Measurements from ENCODE around the gene THAP4. TPM values are rescaled to one million over a fixed set of nuclear protein-coding genes. Genes with fewer than 3 reads are reported as not detected.

Gene THAP4
- total RNA-seq, 1 experiment from 2014 or later = 71.2 TPM

- ATAC-seq (no peak), DNase-seq (ENCODE audit: low read depth, low spot score) (no peak)
- POLR2A ChIA-PET = no interaction called here
- H3K4me3 ChIP-seq (replicated peaks in 1 of 2; ENCODE audit: low read depth in 1 of 2, low read length in 2 of 2) = no peak overlapping the region
- H2AFZ ChIP-seq (ENCODE audit: low read depth, low read length, poor library complexity, severe bottlenecking) = no peak overlapping the region
- peaks cover 34% of the 10 kb centered on the region for H3K79me2 ChIP-seq (ENCODE audit: insufficient read depth, low read length)
- no peaks in the 10 kb centered on the region for H4K20me1 ChIP-seq (ENCODE audit: insufficient read depth)
- no peak overlapping the region for H3K27ac ChIP-seq (ENCODE audit: low read depth, low read length)
- no peaks in the 10 kb centered on the region for H3K27me3 ChIP-seq (ENCODE audit: insufficient read depth, low read length)
- intact Hi-C loops (cut with micrococcal nuclease) = no loop called here
- no peak for TF ChIP-seq EGR1 (IDR thresholded peaks at IDR 0.05; ENCODE audit: low read depth)
- TF ChIP-seq SIN3A (IDR thresholded peaks at IDR 0.05; ENCODE audit: low read depth) = no peak
- no peak for TF ChIP-seq ELF1 (IDR thresholded peaks at IDR 0.05; ENCODE audit: borderline replicate concordance, low read depth)
- no peak for TF ChIP-seq POLR2AphosphoS5 (IDR thresholded peaks at IDR 0.05; ENCODE audit: low read depth, low read length)
- TF ChIP-seq JUND (IDR thresholded peaks at IDR 0.05) = no peak
- no peak for TF ChIP-seq CEBPB (IDR thresholded peaks at IDR 0.05; ENCODE audit: low read depth)
- no peak for TF ChIP-seq FOSL1 (IDR thresholded peaks at IDR 0.05; ENCODE audit: low read depth)
- no peak for TF ChIP-seq REST (IDR thresholded peaks at IDR 0.05; ENCODE audit: low read depth)
- H3K9me3 ChIP-seq (ENCODE audit: control insufficient read depth in 1 of 2, insufficient read depth in 1 of 2, low read depth in 1 of 2, low read length in 2 of 2) = no peaks in the 10 kb centered on the region
- peaks cover 3 to 11% of the 10 kb centered on the region in 2 experiments; a peak in 3 of 4 replicates for H3K36me3 ChIP-seq (ENCODE audit: control insufficient read depth in 1 of 2, insufficient read depth in 2 of 2, low read length in 2 of 2)
- RAD21 ChIA-PET (ENCODE audit: low non-redundant PET in 1 of 2, low total read pairs in 2 of 2, uncharacterized antibody in 2 of 2, unreplicated experiment in 2 of 2) = no interaction called here
- peaks cover 0 to 3% of the 10 kb centered on the region in 2 experiments; a peak in 1 of 4 replicates for H3K4me1 ChIP-seq (ENCODE audit: control insufficient read depth in 1 of 2, insufficient read depth in 2 of 2, low read length in 2 of 2)
- no peaks in the 10 kb centered on the region for H3K9me2 ChIP-seq (ENCODE audit: insufficient read depth)
- H3K9ac ChIP-seq (ENCODE audit: low read length) = no peak overlapping the region
- no peak overlapping the region for H3K4me2 ChIP-seq (ENCODE audit: low read length)
- no TSS peak for BruUV-seq (replicated peaks)
- CTCF ChIA-PET = no interaction called here
These were observed 29.6 kb downstream of the THAP4 start for GRCh38 chr2:241607162-241607885.

Data from HCT116 (cell line).